ENCODE results near the gene GRM5.

DNA sequence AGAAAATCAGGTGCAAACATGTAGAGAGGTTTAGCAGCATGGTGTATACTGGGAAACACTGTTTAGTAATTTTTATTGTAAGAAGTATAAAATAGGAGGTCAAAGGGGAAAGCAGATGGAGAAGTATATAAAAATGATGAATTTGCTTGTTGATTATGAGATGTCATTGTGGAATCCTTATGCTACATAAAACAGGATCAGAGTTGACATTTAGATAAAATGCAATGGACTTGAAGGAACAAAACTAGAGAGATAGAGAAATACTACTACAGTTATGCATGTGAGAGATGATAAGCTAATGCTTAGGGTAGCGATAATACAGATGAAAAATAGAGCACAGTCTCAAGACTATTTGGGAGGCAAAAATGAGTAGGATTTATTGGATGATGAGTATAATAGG lies 536.4 kb downstream of the GRM5 start:
- TF ChIP-seq, protein P1, sequence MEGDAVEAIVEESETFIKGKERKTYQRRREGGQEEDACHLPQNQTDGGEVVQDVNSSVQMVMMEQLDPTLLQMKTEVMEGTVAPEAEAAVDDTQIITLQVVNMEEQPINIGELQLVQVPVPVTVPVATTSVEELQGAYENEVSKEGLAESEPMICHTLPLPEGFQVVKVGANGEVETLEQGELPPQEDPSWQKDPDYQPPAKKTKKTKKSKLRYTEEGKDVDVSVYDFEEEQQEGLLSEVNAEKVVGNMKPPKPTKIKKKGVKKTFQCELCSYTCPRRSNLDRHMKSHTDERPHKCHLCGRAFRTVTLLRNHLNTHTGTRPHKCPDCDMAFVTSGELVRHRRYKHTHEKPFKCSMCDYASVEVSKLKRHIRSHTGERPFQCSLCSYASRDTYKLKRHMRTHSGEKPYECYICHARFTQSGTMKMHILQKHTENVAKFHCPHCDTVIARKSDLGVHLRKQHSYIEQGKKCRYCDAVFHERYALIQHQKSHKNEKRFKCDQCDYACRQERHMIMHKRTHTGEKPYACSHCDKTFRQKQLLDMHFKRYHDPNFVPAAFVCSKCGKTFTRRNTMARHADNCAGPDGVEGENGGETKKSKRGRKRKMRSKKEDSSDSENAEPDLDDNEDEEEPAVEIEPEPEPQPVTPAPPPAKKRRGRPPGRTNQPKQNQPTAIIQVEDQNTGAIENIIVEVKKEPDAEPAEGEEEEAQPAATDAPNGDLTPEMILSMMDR (IDR thresholded peaks at IDR 0.05) = no peak
- no peak for TF ChIP-seq EZH2 (IDR thresholded peaks at IDR 0.05)

All from neural progenitor cell (in vitro differentiated cells).